NCI-H1048 (cell line): ENCODE data around the gene LRP1-AS.
"Not testable (repeated sequence)": the region's sequence is repeated elsewhere in the genome, so short reads cannot be mapped to it uniquely, and the experiment has no call there.

Experiments
- DNase-seq: peaks from one replicate; lab custom pipeline; 2025; lab: John Stamatoyannopoulos, UW

Gene LRP1-AS

DNA sequence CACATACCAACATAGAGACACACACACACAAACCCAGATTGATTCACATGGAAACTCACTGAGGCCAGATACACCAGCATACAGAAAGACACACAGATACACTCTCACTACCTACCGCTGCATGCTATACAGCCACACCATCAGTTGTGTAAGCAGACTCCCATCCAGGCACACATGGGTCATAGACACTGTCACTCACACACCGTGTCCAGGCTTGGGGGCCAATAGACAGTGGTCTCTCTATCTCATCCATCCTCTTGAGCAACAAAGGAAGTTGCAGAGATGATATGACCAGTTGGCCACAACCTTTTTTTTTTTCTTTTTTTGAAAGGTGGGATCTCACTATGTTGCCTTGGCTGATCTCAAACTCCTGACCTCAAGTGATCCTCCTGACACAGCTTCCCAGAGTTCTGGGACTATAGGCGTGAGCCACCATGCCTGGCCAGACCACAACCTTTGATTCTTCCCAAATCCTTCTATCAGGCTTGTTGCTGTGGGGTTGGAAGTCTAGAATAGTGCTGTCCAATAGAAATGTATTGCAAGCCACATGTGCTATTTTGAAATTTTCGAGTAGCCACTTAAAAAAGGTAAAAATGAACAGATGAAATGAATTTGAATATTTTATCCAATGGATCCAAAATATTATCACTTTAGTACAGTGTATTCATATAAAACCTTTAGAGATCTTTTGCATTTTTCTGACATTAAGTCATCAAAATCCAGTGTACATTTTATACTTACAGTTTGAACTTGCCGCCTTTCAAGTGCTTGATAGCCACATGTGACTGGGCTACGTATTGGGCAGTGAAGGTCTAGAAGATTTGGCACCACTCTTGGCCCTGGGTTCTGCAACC is 7.4 kb downstream of the LRP1-AS start:
- DNase-seq: no peak

DNA sequence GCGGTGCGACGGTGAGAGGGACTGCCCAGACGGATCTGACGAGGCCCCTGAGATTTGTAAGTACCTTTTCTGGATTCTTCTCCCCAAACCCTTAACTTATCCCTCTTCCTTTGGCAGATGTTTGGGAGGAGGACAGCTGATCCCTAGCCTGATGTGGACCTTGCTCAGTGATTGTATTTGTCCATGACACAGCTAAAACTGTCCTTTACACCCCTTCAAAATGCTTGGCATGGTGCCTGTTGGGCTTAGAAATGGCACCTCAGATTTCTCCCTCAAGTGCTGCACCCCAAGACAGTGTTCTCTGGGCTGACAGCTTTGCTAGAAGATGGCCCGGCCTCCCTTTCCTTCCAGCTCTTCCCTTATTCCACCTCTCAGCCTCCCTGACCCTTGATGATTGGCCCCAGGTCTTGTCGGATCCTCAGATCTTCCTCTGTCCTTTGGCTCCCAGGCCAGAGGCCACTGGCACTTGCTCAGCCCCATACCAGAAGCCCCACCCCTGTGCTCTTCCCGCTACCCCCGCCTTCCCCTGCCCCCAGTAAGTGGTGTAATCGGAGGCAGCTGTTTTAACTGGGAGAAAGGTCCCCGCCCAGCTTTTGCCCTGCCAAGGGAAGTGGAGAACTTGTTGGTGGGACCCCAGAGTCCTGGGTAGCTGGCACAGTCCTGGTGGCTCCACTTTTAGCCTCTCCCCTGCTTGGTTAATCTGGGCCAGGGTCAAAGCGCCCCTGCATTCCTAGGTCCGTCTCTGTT is 8.7 kb downstream of the LRP1-AS start:
- DNase-seq: no peak

DNA sequence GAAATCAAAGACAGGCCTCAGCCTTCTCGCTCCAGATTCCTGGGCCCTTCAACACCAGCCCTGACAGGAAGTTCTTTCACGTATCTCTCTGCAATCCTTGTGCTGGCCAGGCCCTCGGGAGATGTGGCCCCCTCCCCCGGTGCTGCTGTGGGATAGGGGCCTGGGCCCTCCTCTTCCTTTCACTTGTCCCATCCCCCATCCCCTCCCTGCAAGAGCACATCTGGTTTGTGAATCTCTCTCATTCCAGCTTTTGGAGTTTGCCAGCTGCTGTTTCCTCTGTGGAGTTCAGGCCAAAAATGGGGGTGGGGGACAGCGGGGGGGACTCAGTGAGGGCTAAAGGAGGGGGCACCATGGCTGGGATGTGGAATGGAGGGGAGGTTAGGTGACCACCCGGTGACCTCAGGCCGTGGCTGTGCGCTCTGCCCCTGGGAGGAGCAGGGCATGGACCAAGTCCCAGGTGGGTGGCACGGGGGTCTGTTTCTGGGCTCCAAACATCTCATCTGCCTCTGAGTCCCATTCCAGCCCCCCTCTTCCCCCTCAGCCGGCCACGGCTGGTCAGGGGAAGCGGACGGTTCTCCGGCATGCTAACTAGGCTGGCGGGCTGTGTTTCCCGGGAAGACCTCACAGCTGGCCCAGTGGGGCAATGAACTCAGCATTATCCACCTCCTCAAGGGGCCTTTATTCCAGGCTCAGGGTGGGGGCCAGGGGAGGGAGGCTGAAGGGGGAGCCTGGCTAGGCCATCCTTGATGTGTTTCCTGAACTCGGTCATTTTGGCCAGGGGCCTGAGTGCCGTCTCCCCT is 11.7 kb downstream of the LRP1-AS start:
- DNase-seq: no peak

DNA sequence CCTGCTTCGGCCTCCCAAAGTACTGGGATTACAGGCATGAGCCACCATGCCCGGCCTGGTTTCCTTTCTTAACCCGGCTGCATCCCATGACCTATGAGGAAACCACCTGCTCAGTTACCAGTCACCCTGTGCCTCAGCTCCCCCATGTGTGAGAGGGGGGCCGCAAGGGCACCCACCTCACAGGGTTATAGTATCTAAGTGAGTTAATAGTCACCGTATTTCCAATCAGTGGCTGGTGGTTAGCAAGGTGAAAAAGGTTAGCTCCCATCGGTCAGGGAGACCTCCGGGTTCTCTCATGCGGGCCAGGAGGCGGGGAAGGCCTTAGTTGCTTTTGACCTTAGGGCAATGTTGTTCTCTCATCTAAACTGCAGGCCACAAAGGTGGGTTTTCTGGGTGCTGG is 12.5 kb downstream of the LRP1-AS start:
- DNase-seq: no peak

DNA sequence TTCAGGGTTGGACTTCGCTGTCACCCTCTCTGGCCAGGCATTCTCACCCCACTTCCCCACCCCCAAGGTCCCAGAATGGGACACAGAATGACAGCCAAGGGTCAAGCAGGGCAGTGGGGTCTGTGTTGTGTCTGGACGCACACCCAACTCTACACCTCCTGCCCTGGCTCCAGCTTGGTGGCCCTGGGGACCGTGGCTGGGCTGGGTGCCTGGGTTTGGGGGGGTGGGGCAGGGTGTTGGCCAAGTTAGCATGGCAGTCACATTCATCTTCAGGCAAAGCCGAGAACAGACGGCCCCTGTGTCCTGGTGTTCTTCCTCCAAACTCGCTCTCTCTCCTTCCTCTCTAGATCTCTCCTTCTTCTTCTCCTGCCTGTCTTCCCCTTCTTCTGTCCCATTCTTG is 13.5 kb downstream of the LRP1-AS start:
- DNase-seq: no peak

DNA sequence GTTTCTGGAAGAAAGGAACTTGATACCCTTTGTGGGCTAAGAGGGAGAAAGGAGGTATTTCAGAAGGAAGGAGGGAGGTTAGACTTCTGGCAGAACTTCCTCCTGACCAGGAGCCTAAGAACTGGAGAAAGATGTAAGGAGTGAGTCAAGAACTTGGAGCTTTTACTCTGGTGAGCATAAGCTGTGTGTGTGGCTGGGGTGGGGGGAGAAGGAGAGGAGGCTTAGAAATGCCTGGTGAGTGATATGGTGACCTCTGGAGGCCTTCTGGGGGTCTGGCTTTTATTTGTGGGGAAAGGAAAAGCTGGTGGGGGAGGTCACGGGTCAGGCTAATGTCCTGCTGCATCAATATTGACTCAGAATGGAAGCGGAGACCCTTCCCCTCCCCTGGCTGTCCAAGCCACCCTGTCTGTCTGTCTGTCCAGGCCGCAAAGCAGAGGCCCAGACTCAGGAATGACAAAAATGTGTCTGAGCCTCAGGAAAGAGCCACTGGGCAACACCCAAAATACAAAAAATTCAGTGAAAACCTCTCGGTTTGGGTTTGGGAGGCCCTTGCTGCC is 14.3 kb downstream of the LRP1-AS start:
- no peak for DNase-seq

DNA sequence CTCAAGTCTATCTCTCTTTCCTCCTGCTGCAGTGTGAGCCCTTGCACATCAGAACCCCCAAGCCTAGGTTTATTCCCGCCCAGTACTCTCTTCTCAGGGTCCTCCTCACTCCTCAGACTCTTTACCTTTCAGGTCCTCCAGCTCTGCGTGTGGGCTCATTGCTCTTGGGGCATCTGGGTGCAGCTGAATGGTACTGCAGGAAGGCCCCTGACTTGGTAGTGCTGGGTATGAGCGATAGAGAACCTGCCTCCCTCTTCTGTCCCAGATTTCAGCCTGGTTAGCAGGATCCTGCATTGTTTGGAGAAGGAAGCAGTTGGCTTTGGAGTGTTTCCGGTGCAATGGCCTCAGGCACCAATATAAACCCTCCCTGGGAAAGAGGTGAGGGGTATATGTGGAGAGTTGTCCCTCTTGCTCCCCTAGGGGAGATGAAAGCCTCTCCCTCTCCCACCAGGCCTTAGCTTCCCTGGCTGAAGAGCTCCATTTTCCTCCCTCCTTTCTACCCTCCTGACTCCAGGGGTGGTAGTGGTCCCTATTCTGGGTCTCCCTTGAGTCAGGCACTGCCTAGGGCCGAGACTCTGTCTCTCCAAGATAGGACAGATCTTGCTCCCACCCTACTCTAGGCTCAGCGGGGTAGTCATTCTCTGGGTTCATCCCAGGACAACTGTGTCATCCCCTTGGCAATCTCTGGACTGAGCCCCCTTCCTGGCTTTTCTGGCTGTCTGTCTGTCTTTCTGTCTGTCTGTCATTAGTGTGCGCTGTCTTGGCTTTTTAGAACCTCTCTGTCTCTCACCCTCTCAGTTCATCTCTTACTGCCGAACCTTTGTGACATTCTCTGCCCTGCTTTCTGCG is 15.3 kb downstream of the LRP1-AS start:
- DNase-seq: no peak

DNA sequence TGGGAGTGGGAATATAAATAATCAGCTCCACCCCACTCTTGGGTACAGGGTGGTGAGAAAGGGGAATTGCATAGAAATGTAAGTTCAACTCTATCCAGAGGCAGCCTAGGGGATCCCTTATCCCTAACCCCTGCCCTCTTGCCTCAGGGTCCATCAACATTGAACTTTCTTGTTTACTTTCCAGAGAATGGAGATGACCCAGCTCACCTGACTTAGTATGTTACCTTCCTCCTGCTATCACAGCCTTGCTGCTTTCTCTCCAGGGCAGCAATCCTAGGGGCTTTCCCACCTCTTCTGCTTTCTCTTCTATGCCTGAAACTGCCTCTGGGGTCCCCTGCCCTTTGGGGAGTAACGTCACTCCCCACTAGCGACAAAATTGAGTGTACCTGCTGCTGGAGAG is 16.5 kb downstream of the LRP1-AS start:
- DNase-seq: no peak

DNA sequence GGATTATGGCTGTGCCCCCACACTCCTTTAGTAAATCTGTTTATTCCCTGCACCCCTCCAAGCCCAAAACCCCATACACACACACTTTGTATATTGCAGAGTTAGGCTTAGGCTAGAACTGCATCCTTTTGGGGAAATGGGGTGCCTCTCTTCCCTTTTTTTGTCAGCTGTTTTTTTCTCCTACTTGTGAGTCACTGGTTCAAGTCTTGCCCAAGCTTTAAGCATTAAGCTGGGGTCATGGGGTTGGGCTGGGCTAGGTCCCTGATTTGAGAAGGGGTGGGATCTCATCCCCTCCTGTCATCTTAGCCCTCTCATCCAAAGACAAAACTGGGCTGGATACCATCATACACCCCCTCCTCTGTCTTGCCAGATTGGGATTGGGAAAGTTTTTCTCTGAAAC is 17.5 kb downstream of the LRP1-AS start:
- DNase-seq: no peak

DNA sequence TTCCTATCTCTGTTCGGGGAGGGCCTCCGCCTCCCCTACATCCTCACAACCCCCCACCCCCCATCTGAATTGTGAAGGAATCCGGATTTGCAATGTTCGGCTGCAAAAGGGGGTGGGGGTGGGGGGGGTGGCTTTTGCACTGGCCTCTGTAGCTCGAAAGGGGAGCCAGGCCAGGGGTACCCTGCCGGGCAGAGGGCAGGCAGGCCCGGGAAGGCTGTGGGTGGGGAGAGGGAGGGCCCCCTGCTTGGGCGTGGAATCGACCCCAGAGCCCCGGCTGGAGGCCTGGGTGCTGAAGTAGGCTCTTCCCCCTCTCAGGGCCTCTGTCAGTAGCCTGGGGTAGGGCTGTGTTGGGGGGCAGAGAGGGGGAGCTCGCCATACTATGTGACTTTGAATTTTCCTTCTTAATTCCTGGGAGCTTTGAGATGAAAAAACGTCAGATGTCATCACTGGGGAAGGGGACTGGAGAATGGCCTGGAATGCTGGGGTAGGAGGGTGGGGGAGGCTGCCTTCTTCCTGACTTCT is 18.0 kb downstream of the LRP1-AS start:
- DNase-seq: no peak

DNA sequence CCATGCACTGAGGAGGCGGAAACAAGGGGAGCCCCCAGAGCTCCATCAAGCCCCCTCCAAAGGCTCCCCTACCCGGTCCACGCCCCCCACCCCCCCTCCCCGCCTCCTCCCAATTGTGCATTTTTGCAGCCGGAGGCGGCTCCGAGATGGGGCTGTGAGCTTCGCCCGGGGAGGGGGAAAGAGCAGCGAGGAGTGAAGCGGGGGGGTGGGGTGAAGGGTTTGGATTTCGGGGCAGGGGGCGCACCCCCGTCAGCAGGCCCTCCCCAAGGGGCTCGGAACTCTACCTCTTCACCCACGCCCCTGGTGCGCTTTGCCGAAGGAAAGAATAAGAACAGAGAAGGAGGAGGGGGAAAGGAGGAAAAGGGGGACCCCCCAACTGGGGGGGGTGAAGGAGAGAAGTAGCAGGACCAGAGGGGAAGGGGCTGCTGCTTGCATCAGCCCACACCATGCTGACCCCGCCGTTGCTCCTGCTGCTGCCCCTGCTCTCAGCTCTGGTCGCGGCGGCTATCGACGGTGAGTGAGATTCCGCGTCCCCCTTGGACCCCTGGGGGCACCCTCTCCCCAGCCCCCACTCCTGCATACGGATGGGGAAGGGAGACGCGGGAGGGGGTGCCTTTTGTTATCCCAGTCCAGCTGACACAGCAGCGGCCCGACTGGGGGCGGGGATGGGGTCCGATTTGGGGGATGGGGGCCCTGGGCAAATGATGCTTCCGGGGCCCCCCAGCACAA is 18.7 kb downstream of the LRP1-AS start:
- DNase-seq: no peak

DNA sequence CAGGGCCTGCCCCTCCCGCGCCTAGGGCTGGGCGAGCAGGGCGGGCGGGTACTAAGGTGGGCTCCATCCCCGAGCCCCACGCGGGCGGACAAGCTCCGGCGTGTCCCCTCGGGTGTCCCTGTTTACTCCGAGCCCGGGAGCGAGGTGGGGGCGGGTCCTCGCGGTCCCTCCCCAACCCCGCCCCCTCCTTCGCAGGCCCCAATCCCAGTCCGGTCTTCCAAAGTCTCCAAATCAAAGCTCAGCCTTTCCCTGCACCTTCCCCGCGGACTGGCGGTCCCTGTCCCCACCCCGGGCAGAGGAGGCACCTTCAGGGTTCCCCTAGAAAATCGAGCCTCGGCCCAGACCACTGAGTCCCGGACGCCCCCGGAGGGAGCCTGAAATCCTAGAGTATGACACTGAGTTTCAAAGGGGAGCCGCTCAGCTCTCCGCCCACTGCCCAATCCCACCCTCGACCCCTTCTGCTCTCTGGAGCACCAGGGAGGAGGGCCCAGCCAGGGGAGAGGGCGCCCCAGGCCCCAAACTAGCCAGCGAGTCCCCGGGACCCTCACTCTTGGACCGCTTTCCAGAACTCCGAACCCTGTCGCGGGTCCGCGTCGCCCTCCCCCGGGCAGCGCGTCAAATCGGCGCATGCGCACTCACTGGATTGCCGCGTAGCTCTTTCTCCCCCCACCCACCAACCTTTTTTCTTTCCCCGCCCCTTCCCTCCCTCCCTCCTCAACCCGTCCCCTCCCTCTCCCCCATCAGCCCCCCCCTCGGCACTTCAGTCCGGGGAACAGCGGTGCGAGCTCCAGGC is 19.5 kb downstream of the LRP1-AS start, which contains the start of gene LRP1:
Gene LRP1 (plus strand): TSS at position 758 of the 793 bp plus-strand sequence. CDS start 482 bp downstream, outside the sequence.
- no peak for DNase-seq

DNA sequence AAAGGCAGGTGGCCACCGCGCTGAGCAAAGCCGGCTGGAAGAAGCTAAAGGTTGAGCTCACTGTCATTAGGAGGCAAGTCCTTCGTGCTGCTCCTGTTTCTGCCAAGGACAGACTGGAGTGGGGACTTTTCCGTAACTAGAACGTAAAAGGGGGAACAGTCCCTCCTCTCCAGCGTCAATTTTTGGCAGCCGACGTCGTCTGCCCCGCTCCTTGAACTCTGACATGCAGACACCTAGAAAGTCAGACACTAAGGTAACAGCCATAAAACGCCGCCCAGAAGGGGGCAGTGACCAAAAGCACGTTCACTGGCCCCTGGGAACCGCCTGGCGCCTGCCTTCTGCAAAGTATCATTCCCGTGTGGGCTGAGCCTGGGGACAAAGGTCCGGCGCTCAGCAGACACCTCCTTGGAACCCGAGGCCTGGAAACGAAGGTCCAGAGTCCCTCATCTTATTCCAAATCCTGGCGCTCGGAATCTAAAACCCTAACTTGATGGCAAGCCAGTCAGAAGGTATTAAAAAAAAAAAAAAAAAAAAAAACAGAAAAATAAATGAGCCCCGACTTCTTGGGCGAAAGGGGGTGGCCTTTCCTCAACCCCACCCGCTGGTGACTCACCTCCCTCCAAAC is 20.2 kb downstream of the LRP1-AS start:
- DNase-seq: no peak

DNA sequence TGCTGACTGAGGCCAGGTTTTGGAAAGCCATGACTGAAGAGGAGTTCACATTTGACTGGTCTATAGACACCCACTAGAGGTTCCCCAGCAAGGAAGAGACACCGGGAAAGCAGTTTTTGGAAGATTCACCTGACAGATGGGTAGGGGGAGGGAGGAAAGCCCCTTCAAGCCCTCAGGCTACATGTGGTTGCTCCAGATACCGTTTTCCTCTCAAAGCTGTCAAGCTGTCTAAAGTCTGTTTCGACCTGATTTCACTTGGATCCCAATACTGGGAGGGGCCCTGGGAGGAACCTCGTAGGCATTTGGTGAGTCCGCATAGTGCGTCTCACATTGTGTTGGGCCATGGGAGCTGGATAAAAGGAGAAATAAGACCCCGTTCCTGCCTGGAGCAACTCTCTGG is 20.9 kb downstream of the LRP1-AS start:
- no peak for DNase-seq

DNA sequence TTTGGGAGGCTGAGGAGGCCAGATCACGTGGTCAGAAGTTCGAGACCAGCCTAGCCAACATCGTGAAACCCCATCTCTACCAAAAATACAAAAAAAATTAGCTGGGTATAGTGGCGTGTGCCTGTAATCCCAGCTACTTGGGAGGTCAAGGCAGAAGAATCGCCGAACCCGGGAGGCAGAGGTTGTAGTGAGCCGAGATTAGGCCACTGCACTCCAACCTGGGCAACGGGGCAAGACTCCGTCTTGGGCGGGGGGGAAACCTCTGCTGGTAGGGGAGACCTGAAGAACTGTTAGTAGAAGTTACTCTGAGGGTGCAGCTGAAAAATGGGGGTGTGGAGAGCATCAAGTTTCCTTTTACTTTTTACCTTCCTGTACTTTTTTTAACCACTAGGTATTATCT is 21.4 kb downstream of the LRP1-AS start:
- no peak for DNase-seq

DNA sequence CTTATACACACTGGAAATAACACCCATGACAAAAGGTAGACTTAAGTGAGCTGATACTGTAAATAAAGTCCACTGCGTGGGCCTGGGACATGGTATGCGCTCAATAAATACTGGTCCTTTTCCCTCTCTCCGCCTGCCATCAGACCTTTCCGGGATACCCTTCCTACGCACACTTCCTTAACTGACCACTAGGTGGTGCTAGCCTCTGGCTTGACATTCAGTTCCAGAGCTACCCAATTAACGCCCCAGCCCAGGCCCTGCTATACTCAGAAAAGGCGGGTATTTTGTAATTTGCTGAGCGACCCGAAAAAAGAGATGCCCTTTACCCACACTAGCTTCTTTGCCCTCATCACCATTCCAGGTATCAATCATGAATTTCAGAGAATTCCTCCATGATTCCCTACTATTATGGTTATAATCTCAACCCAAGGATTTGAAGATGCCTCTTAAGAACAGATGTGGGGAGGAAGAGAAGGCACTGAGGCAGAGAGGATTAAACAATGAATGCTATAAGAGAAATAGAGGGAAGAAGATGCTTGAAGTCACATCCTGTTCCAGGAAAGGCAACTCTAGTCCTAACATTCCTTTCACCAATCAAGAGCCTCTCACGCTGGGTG is 23.1 kb downstream of the LRP1-AS start:
- peak; percentile 66 for DNase-seq

DNA sequence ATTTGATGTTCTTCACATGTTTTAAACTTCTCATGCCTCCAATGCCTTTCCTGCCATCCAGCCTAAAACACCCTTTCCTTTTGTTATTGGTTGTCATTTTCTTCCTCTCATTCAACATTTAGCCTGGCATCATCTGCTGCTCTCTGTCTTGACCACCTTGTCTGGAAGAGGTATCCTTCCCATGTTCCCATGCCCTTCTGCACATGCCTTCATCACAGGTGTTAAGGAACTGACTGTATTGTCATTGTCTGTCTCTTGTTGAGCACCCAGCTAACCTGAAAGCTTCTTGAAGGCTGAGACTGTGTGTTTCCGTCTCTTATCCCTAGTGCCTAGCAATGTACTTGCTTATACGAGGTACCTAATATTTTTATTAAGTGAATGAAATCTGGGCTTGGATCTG is 23.6 kb downstream of the LRP1-AS start:
- no peak for DNase-seq

DNA sequence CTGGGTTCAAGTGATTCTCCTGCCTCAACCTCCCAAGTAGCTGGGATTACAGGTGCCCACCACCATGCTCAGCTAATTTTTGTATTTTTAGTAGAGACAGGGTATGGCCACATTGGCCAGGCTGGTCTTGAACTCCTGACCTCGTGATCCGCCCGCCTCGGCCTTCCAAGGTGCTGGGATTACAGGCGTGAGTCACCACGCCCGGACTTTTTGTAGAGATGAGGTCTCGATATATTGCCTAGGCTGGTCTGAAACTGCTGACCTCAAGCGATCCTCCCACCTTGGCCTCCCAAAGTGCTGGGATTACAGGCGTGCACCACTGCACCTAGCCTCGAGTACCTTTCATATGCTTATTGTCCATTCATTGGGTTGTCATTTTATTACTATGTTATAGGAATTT is 26.7 kb downstream of the LRP1-AS start:
- DNase-seq: not testable (repeated sequence)
